GM19372 (cell line): ENCODE data around the gene STAG1.
"Not testable (repeated sequence)": the region's sequence is repeated elsewhere in the genome, so short reads cannot be mapped to it uniquely, and the experiment has no call there.

Experiments used
- ATAC-seq: cut with Tn5 transposase; IDR thresholded peaks from one replicate; pipeline ENCODE4 v1.9.1; 2021; ENCODE audit warnings: mild to moderate bottlenecking, low read depth, moderate library complexity; ENCODE audit not compliant: unreplicated experiment

The STAG1 gene

GRCh38 chr3:136535906-136536305, 216.3 kb downstream of the STAG1 start:
- no peak for ATAC-seq

GRCh38 chr3:136532766-136533165, 219.4 kb downstream of the STAG1 start:
- no peak for ATAC-seq

GRCh38 chr3:136518102-136518501, 234.1 kb downstream of the STAG1 start:
- ATAC-seq, result no peak

GRCh38 chr3:136516656-136517055, 235.5 kb downstream of the STAG1 start:
- ATAC-seq, result no peak

GRCh38 chr3:136516095-136516494, 236.1 kb downstream of the STAG1 start:
- no peak for ATAC-seq

GRCh38 chr3:136514533-136514932, 237.6 kb downstream of the STAG1 start:
- not testable (repeated sequence) for ATAC-seq

- ATAC-seq, result no peak
These were observed 238.8 kb downstream of the STAG1 start for GRCh38 chr3:136513367-136513766.

GRCh38 chr3:136512381-136512780, 239.8 kb downstream of the STAG1 start:
- ATAC-seq, result no peak

- no peak for ATAC-seq
These were observed 246.5 kb downstream of the STAG1 start for GRCh38 chr3:136505676-136506075.

- no peak for ATAC-seq
These were observed 249.1 kb downstream of the STAG1 start for GRCh38 chr3:136503056-136503455.

GRCh38 chr3:136498919-136499447, 253.2 kb downstream of the STAG1 start:
- no peak for ATAC-seq

GRCh38 chr3:136495213-136495612, 257.0 kb downstream of the STAG1 start:
- ATAC-seq, result no peak

- ATAC-seq, result no peak
These were observed 261.4 kb downstream of the STAG1 start for GRCh38 chr3:136490646-136491405.

GRCh38 chr3:136485777-136486176, 266.4 kb downstream of the STAG1 start:
- ATAC-seq, result no peak

- ATAC-seq, result no peak
These were observed 275.9 kb downstream of the STAG1 start for GRCh38 chr3:136476280-136476679.

- ATAC-seq, result not testable (repeated sequence)
These were observed 277.3 kb downstream of the STAG1 start for GRCh38 chr3:136474876-136475275.

GRCh38 chr3:136473716-136474326, 278.4 kb downstream of the STAG1 start:
- ATAC-seq, result no peak

- ATAC-seq, result no peak
These were observed 286.9 kb downstream of the STAG1 start for GRCh38 chr3:136465296-136465695.

- ATAC-seq, result no peak
These were observed 287.7 kb downstream of the STAG1 start for GRCh38 chr3:136464502-136464901.

GRCh38 chr3:136463170-136463569, 289.0 kb downstream of the STAG1 start:
- no peak for ATAC-seq

GRCh38 chr3:136457793-136458192, 294.4 kb downstream of the STAG1 start:
- no peak for ATAC-seq

GRCh38 chr3:136456196-136456595, 296.0 kb downstream of the STAG1 start:
- no peak for ATAC-seq
